ENCODE measurements around the gene RBFOX2. TPM values are rescaled to one million over a fixed set of nuclear protein-coding genes. Genes with fewer than 3 reads are reported as not detected.

RBFOX2 gene
- total RNA-seq, 4 donors from 2014 or later: 46.6 to 82.7 (median 62.1) TPM

DNA sequence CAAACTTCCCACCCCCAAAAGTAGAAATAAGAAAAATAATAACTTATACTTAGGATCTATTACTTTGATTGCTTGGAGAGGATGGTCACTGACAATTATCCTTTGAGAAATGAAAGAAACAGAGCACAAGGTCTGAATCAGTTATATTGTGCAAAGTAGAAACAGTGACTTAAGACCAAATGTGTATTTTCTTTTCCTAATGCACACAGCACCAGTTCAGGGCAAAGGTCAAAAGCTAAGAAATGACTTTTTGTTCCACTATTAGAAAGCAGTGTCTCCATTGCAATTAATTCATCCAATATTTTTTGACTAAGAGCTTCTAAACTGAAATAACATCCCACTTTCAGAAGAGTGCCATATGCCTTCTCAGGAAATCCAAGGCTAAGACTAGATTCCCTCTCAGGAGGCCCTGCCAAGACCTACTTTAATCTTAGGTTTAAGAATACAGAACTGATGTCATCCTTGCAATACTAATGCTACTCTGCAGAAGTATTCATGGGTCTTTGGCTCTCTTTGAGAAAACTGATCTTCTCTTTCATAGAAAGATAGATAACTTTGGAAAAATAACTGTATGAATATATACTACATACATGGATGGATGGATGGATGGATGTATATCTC lies 164.0 kb downstream of the RBFOX2 start:
- Histone ChIP-seq H3K4me3 (no peak overlapping the region), H3K9me3 (no peaks in the 10 kb centered on the region), H3K36me3 (no peaks in the 10 kb centered on the region), H3K4me1 (peaks cover 3% of the 10 kb centered on the region), H3K27me3 (no peaks in the 10 kb centered on the region), H3K27ac (no peak overlapping the region)
- no peak for TF ChIP-seq POLR2AphosphoS5 (IDR thresholded peaks at IDR 0.05)
- no peak for TF ChIP-seq POLR2A (IDR thresholded peaks at IDR 0.05)
- TF ChIP-seq, protein P1, sequence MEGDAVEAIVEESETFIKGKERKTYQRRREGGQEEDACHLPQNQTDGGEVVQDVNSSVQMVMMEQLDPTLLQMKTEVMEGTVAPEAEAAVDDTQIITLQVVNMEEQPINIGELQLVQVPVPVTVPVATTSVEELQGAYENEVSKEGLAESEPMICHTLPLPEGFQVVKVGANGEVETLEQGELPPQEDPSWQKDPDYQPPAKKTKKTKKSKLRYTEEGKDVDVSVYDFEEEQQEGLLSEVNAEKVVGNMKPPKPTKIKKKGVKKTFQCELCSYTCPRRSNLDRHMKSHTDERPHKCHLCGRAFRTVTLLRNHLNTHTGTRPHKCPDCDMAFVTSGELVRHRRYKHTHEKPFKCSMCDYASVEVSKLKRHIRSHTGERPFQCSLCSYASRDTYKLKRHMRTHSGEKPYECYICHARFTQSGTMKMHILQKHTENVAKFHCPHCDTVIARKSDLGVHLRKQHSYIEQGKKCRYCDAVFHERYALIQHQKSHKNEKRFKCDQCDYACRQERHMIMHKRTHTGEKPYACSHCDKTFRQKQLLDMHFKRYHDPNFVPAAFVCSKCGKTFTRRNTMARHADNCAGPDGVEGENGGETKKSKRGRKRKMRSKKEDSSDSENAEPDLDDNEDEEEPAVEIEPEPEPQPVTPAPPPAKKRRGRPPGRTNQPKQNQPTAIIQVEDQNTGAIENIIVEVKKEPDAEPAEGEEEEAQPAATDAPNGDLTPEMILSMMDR (IDR thresholded peaks at IDR 0.05): no peak
- TF ChIP-seq EP300 (IDR thresholded peaks at IDR 0.05): no peak
- DNase-seq (ENCODE audit: low spot score in 2 of 2): no peak

DNA sequence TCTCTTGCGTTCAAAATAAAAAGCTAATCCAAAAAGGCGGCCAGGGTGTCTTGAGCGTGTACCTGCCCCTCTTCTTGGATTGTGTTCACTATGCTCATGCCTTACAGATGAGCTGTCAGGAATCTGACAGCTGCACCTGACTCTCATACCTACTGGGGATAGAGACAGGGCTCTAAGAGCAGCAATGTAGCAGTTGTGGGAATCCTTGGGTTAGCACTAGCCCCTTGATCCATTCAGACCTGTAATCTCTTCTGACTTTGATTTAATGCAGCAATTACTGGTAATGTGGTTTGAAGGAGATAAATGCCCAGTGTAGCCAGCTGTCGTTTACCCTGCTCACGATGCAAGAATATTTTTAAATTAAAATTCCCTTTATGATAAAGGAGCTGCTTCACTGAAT lies 165.2 kb downstream of the RBFOX2 start:
- no peaks in the 10 kb centered on the region for H3K27me3 ChIP-seq
- no peak for DNase-seq (ENCODE audit: low spot score in 2 of 2)
- TF ChIP-seq, protein P1 (IDR thresholded peaks at IDR 0.05): no peak
- TF ChIP-seq POLR2AphosphoS5 (IDR thresholded peaks at IDR 0.05) (no peak), POLR2A (IDR thresholded peaks at IDR 0.05) (no peak)
- 85% methylated on average over 5 of the region's 5 CpGs for WGBS
- H3K9me3 ChIP-seq: no peaks in the 10 kb centered on the region
- H3K27ac ChIP-seq: no peak overlapping the region
- no peak overlapping the region for H3K4me3 ChIP-seq
- no peaks in the 10 kb centered on the region for H3K36me3 ChIP-seq
- peaks cover 3% of the 10 kb centered on the region for H3K4me1 ChIP-seq

DNA sequence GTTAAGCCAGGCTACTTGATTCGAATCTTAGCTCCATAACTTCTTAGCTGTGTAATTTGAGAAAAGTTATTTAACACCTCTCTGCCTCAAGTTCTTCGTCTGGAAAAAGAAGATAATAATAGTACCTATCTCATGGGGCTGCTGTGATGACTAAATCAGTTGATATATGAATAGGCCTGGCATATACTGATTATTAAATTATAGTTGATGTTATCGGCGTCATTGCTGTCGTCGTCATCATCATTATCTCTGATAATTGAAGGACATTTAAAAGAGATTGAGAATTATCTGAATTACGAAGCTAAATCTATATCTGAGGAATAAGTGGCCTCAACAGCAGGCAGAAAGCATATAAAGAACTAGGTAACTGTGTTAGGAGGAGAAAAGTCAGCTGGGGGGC lies 165.9 kb downstream of the RBFOX2 start:
- WGBS: 91% methylated on average over 7 of the region's 7 CpGs
- Histone ChIP-seq H3K36me3 (no peaks in the 10 kb centered on the region), H3K27me3 (no peaks in the 10 kb centered on the region), H3K4me1 (peaks cover 3% of the 10 kb centered on the region), H3K4me3 (no peak overlapping the region), H3K27ac (no peak overlapping the region), H3K9me3 (no peaks in the 10 kb centered on the region)
- TF ChIP-seq EP300 (IDR thresholded peaks at IDR 0.05) (no peak), POLR2A (IDR thresholded peaks at IDR 0.05) (no peak)
- DNase-seq (ENCODE audit: low spot score in 2 of 2): no peak

DNA sequence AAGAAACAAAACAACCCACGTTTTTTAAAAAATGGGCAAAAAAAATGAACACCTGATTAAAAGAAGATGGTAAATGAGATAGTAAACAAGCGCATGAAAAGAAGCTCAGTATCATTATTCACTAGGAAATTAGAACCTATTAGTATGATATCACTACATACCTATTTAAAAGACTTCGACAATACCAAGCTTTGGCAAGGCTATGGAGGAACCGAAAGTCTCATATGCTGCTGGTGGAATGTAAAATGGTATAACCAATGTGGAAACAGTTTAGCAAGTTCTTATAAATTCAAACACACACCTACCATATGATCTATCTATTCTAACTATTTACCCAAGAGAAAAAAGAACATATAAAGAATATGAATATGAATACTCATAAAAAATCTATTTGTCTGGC lies 167.2 kb downstream of the RBFOX2 start:
- DNase-seq (ENCODE audit: low spot score in 2 of 2): no peak
- 91% methylated on average over 4 of the region's 4 CpGs for WGBS
- Histone ChIP-seq H3K27me3 (no peaks in the 10 kb centered on the region), H3K9me3 (no peaks in the 10 kb centered on the region), H3K36me3 (no peaks in the 10 kb centered on the region), H3K4me3 (no peak overlapping the region), H3K27ac (no peak overlapping the region), H3K4me1 (no peaks in the 10 kb centered on the region)
- no peak for TF ChIP-seq POLR2A (IDR thresholded peaks at IDR 0.05)
- TF ChIP-seq, protein P1 (IDR thresholded peaks at IDR 0.05): no peak

DNA sequence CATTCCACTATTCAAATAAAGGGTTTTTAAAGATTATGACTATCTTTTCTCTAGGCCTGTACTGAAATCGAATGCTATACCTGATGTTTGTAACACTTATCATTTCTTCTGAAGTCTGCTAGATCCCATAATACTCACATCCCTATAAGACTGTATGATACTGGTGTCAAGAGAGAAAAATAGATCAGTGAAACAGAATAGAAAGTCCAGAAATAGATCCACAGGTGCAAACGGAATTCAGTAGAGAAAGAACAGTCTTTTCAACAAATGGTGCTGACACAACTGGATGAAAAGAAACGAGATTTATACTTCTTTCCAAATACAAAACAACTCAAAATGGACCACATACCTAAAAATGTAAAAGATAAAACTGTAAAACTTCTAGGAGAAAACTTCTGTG lies 167.8 kb downstream of the RBFOX2 start:
- H3K27me3 ChIP-seq: no peaks in the 10 kb centered on the region
- no peaks in the 10 kb centered on the region for H3K36me3 ChIP-seq
- no peak overlapping the region for H3K4me3 ChIP-seq
- no peak overlapping the region for H3K27ac ChIP-seq
- TF ChIP-seq POLR2A (IDR thresholded peaks at IDR 0.05) (no peak), POLR2AphosphoS5 (IDR thresholded peaks at IDR 0.05) (no peak), EP300 (IDR thresholded peaks at IDR 0.05) (no peak)
- TF ChIP-seq, protein P1 (IDR thresholded peaks at IDR 0.05): no peak
- H3K9me3 ChIP-seq: no peaks in the 10 kb centered on the region
- no peaks in the 10 kb centered on the region for H3K4me1 ChIP-seq
- no peak for DNase-seq (ENCODE audit: low spot score in 2 of 2)
- WGBS: 89% methylated on average over 3 of the region's 3 CpGs
